ENCODE measurements around the gene CA10.

- no peak for TF ChIP-seq CTCF (IDR thresholded peaks at IDR 0.05)
- no peak for TF ChIP-seq POLR2A (IDR thresholded peaks at IDR 0.05)
Observed at GRCh38 chr17:51652529-51652928, 506.0 kb downstream of the CA10 start.

Data from heart left ventricle (tissue), 13 donors.